PFSK-1 (cell line): ENCODE data around the gene MARCHF2.

Experiments used
- POLR2AphosphoS5 ChIP-seq: IDR thresholded peaks from 2 replicates; pipeline ENCODE4 v1.6.1; 2012; ENCODE audit warnings: low read depth, mild to moderate bottlenecking, control low read depth, low read length, moderate library complexity
- SIN3A ChIP-seq: IDR thresholded peaks from 2 replicates; pipeline ENCODE4 v1.6.1; 2012; ENCODE audit warnings: mild to moderate bottlenecking, low read length, moderate library complexity, borderline replicate concordance; ENCODE audit not compliant: insufficient read depth

GRCh38 chr19:8486661-8487136, 73.6 kb downstream of the MARCHF2 start:
- TF ChIP-seq POLR2AphosphoS5 (no peak), SIN3A (no peak)
